ENCODE data around the gene CHST15.

DNA sequence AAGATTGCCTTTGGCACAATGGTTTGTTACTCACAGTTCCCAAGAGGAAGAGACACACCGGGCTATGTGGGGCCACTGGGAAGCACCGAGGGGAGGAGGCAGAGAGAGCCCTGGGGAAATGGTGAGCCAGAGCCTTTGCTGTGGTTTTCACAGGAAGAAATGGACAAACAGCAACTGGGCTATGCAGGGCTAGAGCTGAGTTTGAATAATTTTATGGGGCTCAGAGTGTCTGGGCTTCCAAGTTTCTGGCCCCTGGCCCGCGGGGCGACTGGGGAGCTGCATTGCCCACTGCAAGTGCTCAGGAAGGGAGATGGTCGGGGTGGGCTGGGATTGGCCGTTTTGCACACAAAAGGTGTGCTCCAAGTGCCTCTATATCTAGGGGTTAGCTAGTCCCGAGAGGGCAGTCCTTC, 92.6 kb downstream of the CHST15 start:
- TF ChIP-seq, protein P1, sequence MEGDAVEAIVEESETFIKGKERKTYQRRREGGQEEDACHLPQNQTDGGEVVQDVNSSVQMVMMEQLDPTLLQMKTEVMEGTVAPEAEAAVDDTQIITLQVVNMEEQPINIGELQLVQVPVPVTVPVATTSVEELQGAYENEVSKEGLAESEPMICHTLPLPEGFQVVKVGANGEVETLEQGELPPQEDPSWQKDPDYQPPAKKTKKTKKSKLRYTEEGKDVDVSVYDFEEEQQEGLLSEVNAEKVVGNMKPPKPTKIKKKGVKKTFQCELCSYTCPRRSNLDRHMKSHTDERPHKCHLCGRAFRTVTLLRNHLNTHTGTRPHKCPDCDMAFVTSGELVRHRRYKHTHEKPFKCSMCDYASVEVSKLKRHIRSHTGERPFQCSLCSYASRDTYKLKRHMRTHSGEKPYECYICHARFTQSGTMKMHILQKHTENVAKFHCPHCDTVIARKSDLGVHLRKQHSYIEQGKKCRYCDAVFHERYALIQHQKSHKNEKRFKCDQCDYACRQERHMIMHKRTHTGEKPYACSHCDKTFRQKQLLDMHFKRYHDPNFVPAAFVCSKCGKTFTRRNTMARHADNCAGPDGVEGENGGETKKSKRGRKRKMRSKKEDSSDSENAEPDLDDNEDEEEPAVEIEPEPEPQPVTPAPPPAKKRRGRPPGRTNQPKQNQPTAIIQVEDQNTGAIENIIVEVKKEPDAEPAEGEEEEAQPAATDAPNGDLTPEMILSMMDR (IDR thresholded peaks at IDR 0.05): no peak
- no peak for TF ChIP-seq POLR2A (IDR thresholded peaks at IDR 0.05)
